AG09309 (cell line): Measurements from ENCODE around the gene ZNF771.

Experiments
- DNase-seq: peaks from one replicate; pipeline ENCODE4 v3.0.0-alpha.2; 2010; ENCODE audit warnings: low read depth
- H3K4me3 ChIP-seq: 2 replicates; pipeline ENCODE4 v1.5.1; 2011; ENCODE audit warnings: mild to moderate bottlenecking, low read depth, low read length, moderate library complexity; ENCODE audit not compliant: control insufficient read depth
- TF ChIP-seq, protein P1 (sequence below): IDR thresholded peaks from 2 replicates; pipeline ENCODE4 v1.5.1; 2011; ENCODE audit warnings: mild to moderate bottlenecking, low read depth, low read length, inconsistent platforms; ENCODE audit not compliant: insufficient read depth, control insufficient read depth; ENCODE audit errors: missing control alignments

The ZNF771 gene

DNA sequence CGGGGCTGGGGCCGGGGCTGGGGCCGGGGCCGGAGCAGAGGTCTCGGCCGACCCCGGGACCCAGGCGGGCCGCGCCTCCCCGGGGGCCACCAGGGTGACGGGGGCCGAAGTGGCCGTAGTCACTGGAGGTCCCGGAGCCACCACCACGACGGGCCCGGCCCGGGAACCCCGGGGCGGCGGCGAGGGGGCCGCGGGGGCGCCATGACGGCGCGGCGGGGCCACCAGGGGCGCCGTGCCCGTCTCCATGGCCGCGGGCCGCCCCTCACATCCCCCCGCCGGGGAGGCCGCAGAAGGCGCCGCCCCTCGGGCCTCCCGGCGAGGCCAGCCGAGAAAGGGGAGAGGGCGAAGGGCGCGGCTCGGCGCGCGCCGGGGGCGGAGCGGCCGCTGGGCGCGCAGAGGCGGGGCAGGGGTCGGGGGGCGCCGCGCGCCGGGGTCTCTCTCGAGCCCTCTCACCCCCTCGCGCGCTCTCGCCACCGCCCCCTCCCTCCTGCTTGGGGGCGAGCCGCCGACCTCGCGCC, 37.4 kb upstream of the ZNF771 start:
- TF ChIP-seq, protein P1, sequence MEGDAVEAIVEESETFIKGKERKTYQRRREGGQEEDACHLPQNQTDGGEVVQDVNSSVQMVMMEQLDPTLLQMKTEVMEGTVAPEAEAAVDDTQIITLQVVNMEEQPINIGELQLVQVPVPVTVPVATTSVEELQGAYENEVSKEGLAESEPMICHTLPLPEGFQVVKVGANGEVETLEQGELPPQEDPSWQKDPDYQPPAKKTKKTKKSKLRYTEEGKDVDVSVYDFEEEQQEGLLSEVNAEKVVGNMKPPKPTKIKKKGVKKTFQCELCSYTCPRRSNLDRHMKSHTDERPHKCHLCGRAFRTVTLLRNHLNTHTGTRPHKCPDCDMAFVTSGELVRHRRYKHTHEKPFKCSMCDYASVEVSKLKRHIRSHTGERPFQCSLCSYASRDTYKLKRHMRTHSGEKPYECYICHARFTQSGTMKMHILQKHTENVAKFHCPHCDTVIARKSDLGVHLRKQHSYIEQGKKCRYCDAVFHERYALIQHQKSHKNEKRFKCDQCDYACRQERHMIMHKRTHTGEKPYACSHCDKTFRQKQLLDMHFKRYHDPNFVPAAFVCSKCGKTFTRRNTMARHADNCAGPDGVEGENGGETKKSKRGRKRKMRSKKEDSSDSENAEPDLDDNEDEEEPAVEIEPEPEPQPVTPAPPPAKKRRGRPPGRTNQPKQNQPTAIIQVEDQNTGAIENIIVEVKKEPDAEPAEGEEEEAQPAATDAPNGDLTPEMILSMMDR = no peak
- peak overlapping the region; percentile 86 for H3K4me3 ChIP-seq
- no peak for DNase-seq

DNA sequence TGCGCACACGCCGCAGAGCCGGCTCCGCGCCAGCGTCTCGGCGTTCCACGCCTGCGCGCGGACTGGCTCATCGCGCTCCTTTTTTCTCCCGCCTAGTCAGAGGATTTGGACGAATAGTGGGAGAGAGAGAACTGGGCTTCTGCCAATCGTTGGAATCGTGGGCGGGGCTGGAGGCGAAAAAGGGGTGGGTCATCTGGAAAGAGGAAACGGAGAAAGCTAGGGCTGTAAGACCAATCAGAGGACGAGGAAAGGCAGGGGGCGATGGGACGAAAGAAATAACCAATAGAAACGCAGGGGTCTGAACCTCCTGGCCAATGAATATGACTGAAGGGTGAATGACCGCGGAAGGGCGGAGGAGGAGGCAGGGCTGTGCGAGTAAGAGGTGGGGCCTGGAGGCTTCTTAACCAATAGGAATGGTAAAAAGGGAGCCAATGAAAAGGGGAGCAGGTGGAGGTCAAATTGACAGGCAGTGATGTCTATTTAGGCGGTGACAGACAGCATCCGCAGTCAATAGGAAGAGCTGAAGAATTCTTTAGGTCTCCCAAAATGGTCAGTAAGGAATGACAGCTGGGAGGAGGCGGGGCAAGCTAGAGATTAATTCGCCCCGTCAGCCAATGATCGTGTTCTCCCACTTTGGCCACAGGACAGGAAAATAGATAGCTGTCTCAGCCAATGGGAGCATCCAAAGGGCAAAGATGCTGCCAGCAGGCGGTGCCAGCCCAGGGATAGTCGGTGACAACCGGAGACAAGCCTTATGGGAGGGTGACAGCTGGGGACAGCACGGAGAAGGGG, 36.8 kb upstream of the ZNF771 start, which contains the start of gene TBC1D10B:
TBC1D10B (minus strand) TSS at position 39 of the 792 bp plus-strand sequence. CDS start 311 bp downstream, outside the sequence.
- H3K4me3 ChIP-seq = peak within 1 kb of the TSS; percentile 86
- TF ChIP-seq, protein P1 = peak; percentile 32
- DNase-seq = peak; percentile 100

DNA sequence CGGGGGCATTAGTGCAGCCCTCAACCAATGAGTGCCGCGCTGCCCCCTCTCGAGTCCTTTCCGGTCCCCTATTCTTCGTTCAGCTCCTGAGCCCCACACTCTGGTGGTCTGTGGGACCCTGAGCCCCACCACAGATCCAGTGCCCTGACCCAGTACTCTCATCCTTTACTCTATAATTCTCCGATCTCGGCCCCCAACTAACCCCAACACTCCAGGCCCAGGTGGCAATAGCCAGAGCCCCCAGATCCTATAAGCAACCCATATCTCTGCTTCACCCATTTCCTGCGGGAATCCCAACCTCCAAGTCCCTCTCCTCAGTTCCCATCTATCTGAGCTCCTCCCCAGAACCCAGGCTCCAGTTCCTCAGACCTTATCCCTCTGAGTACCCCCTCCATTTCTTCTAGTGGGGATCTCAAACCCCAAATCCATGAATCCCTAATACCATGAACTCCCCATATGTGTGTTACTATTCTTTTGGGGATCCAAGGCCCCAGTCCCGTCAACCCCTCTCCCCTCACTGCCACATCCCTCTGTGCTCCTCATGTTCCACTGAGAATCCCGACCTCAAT, 36.1 kb upstream of the ZNF771 start:
- no peak for DNase-seq
- H3K4me3 ChIP-seq = peak overlapping the region; percentile 63
- TF ChIP-seq, protein P1 = no peak

DNA sequence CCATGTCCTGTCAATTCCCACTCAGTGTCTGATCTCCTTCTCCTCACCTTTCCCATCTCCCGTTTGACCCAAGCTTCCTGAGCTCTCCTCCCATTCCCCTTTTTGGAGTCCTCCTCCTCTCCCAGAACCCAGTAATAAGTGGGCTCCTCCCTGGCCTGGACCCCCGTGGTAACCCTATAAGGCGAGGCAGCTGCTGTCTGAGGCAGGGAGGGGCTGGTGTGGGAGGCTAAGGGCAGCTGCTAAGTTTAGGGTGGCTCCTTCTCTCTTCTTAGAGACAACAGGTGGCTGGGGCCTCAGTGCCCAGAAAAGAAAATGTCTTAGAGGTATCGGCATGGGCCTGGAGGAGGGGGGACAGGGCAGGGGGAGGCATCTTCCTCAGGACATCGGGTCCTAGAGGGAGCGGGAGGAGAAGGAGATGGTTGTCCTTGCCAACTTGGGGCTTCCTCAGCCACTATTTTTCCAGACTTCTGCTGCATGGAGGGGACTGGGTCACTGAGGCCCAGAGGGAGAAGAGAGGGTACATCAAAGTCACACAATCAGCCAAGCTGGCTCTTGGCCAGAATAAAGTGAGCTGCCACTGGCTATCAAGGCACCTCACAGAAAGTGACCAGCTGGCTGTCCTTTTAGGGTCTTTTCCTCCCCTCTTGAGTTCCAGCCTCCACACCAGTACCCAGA, 35.2 kb upstream of the ZNF771 start:
- TF ChIP-seq, protein P1 = no peak
- H3K4me3 ChIP-seq = no peak overlapping the region
- DNase-seq = no peak

DNA sequence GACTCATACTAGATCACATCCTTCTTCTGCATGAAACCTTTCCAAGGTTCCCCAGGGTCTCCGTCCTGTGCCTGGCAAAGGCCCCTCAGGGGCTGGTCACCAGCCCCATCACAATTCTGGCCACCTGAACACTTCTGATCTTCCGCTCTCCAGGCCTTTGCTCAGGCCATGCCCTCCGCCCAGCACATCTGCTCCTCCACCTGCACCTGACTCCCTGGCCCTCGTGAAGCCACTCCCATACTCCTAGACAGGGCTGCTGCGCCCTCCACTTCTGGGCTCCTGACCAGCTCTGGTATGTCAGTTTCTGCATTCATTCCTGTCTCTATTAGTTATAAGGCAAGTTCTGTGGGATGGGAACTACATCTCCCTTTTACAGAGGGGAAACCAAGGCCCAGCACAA, 34.7 kb upstream of the ZNF771 start:
- H3K4me3 ChIP-seq = no peak overlapping the region
- TF ChIP-seq, protein P1 = no peak
- DNase-seq = no peak

DNA sequence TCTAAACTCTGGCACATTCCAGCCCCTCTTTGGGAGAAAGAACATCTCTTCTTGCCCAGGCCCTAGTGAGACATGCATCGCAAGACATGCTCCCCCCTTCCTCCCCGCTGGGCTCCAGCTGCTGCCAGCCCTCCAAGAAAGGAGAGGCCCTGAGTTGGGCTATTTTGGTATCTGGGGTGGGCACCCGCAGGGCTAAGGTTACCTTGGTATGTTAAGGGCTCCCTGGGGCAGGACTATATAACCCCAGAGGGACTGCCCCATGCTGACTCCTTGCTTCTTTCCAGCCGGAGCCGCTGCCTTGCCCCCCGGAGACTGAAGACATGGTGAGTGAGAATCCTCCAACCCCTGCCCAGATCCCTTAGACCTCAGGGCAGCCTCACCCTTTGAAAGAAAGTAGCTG, 32.9 kb upstream of the ZNF771 start, which contains the start of gene MYL11:
MYL11 (plus strand) TSS at position 265 of the 400 bp plus-strand sequence; CDS start at position 321, 56 bp downstream.
- no peak within 1 kb of the TSS for H3K4me3 ChIP-seq
- no peak for DNase-seq
- TF ChIP-seq, protein P1 = no peak
